GDM1 (cell line): ENCODE data around the gene TUB.

ENCODE experiments used
- DNase-seq: peaks from one replicate; lab custom pipeline; 2025; lab: John Stamatoyannopoulos, UW

TUB gene

DNA sequence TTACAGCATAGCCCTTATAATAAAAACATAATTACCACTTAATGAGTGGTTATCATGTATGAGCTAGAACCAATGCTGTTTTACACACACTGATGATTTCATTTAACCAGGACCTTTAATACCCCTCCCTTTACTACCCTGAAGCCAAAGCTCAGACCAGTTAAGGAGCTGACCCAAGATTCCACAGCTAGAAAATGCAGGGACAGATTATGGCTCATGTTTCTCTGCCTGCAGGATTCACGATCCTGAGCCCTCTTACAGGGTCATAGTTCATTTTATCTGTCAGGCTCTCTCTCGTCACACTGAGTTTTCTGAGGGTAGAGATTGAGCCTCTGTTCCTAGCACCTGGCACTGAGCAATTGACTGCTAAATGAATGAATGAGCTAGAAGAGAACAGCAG, 27.4 kb downstream of the TUB start:
- DNase-seq, result no peak

DNA sequence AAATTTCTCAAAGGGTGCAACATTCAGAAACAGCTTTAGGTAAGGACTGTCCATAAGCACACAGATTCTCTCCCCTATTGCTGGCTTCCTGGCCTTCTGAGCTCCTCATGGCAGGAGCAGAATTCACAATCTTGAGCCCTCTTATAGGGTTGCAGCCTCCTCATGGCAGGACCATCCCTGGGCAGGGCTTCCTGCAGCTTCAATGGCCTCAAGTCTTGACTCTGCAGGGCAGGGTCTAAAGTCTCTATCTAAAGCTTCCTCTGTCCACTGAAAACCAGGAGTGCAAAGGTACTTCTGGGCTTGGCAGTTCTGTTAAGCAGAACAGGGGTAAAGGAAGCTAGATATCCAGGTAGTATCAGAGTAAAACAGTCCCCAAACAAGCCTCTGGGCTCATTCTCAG, 28.7 kb downstream of the TUB start:
- DNase-seq, result no peak

DNA sequence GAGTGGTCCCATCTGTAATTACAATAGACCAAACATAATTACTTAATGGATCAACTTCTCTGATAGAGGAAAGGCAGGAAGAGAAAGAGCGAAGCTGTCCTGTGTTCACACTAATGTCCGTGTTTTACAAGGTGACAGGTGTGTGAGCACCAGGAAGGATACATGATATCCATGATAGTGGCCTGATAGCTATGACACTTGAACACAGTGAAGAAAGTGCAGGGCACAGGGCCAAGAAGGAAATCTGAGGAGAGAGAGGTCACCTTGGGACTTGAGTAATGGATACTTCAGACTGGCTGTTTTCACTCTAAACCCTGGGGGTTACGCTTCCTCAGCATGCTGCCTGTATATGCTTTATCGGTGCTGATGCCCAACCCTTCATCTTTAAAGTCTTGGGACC, 29.4 kb downstream of the TUB start:
- no peak for DNase-seq

DNA sequence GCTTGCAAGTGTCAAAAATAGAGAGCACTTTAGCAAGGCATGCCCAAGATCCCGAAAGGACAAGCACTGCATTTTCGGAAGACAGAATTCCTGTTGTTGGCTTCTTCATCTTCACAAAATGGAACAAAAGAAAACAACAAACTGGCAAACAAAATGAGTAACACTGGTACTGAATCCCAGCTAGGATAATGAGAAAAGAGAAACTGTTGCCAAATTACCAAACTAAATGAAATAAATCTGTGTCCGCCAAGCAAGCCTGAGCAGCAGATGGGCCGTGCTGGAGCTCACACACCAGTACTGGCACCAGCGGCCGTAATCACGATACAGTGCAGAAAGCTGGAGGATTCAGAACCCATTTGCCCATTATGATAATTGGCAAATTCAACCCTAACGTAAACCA, 30.6 kb downstream of the TUB start:
- no peak for DNase-seq

DNA sequence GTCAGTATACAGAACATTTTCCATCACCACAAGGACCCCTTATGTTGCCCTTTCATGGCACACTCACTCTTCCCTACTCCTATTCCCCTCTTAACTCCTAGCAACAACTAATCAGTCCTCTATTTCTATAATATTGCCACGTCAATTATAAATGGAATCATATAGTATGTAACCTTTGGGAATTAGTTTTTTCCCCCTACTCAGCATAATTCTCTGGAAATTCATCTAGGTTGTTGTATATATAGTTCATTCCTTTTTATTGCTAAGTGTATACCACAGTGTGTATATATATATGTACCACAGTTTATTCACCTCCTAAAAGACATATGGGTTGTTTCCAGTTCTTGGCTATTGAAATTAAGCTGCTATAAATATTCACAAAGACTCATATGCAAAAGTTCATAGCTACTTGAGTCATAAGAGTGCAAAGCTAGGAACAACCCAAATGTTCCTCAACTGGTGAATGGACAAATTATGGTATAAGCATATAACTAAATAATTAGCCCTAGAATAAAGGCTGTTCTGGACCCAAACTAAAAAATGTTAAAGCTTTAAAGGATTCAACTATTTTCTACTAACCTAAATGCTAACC, 41.3 kb downstream of the TUB start:
- no peak for DNase-seq

DNA sequence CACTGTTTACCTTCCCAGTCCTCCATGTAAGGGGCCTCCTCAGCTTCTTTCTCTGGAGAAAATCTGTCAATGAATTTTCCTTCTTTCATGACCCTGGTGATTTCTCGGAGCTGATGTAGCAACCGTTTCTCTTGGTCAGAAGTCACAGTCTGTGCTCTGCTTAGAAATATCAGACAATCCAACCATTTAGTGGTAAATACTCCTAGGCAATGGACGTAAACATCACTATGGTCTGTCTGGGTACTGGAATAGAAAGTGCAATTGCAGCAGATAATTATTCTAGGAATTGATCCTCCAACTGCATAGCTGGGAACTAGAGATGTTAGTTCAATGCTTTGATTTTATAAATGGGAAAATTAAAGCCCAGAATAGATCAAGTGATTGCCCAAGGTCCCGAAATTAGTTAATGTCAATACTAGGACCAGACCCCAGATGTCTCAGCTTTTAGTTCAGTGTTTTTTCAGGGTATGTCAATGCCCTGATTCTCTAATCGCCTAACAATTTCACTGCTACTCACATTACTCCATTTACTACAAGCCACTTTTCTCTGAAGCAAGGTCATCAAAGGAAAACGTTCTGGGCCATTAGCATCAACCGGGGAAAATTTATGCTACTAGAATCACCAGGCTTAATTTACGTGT, 45.8 kb downstream of the TUB start:
- DNase-seq, result no peak

DNA sequence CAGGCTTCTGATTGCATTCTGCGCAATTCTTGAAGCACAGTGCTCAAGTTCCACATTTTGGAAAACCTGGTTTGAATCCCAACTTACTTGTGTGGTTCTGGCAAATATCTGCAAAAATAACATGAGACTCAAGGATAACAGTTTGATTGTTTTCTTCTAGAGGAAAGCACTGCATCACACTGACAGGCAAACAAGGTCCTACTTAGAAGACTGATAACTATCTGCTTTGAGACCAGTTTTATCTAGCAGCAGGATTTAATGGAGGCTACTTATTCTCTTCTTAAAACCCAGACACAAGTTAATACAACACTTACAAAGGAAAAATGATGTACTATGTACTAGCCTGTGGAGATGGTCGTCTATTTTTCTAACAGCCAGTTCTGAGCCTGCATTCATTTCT, 46.4 kb downstream of the TUB start:
- DNase-seq, result no peak

DNA sequence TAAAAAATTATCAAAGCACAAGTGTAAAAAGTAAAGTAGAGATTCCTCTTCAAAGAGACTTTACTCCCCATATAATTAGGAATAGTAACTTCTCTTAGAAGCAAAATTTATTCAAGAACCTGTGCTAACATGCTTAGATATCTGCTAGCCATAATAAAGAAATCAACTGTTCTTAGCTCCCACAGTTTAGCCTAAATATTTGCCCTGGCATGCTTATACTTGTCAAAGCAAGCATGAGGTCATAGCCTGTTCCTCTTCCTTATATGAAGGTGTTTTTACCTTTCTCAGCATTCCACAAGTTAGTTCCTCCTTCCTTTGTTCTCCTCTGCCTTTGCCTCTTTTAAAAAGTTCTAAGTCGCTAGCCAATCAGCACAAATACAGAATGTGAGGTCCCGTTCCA, 57.5 kb downstream of the TUB start:
- DNase-seq, result no peak

DNA sequence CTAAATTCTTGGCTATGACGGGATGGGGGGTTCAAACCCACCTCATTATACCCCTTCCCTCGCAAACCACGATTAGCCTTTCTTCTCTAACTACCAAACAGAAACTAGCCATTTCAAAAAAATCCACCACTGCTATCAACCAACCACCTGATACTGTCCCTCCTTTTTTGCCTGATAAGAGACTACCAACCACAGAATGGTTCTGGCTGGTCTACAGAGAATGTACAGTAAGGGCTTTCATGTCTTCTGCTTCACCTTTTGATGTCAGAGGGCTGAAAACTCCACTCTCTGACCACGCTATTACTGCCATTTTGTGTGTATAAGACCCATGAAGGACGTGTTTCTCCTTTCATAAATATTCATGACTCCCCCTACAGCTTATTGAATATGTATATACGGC, 68.7 kb downstream of the TUB start:
- DNase-seq, result no peak
